Right ventricle myocardium superior (tissue), 1 donor: ENCODE measurements around the gene CADPS2. TPM values are rescaled to one million over a fixed set of nuclear protein-coding genes. Genes with fewer than 3 reads are reported as not detected.
A peak's percentile ranks its signal among the peaks of the same experiment; 100 is the strongest.
"Not testable (repeated sequence)": the region's sequence is repeated elsewhere in the genome, so short reads cannot be mapped to it uniquely, and the experiment has no call there.

Source experiments
- ATAC-seq: fragments of 200-7000 bp; cut with Tn5 transposase; one replicate; pipeline ENCODE4 v1.9.1; 2020; ENCODE audit warnings: mild to moderate bottlenecking; ENCODE audit not compliant: poor library complexity
- DNase-seq: peaks from one replicate; pipeline ENCODE4 v3.0.0-alpha.2; 2020
- intact Hi-C: fragments of 100-400 bp; cut with DNase I; formaldehyde crosslinking; loops from one replicate; pipeline ENCODE4 v1.11.2; 2022
- total RNA-seq: library from RNA; stranded (reverse); fragmentation: NEBNext Ultra II Directional; extraction: Animal tissue kit (Norgen Biotek cat#: 25700); gene quantifications from one replicate; pipeline ENCODE4 v1.2.1, GENCODE V29; 2021
- donor health status: DM: no; HTN: yes; CAD: no; lungs with severe emphysema.

The CADPS2 gene
- total RNA-seq, 1 donor from 2014 or later, result 20.3 TPM

- intact Hi-C loops, result no loop called here
- ATAC-seq, result no peak
Measured at GRCh38 chr7:122302761-122303530, 583.3 kb downstream of the CADPS2 start.

GRCh38 chr7:122301858-122302760 is 584.2 kb downstream of the CADPS2 start:
- no peak for ATAC-seq
- intact Hi-C loops, result no loop called here
- no peak for DNase-seq

More at GRCh38 chr7:122302761-122303530, 583.3 kb downstream of the CADPS2 start:
- no peak for DNase-seq

- intact Hi-C loops, result no loop called here
- ATAC-seq (no peak), DNase-seq (no peak)
Measured at GRCh38 chr7:122300956-122301833, 585.1 kb downstream of the CADPS2 start.

- intact Hi-C loops, result no loop called here
- peak; percentile 15 for ATAC-seq
Measured at GRCh38 chr7:122300211-122300932, 585.9 kb downstream of the CADPS2 start.

GRCh38 chr7:122299624-122300210 is 586.5 kb downstream of the CADPS2 start:
- no peak for DNase-seq
- intact Hi-C loops, result no loop called here
- ATAC-seq, result no peak

More at GRCh38 chr7:122300211-122300932, 585.9 kb downstream of the CADPS2 start:
- DNase-seq, result no peak

- intact Hi-C loops, result no loop called here
- ATAC-seq (no peak), DNase-seq (no peak)
Measured at GRCh38 chr7:122298618-122299017, 587.6 kb downstream of the CADPS2 start.

GRCh38 chr7:122298131-122298530 is 588.1 kb downstream of the CADPS2 start:
- ATAC-seq (no peak), DNase-seq (no peak)
- intact Hi-C loops, result no loop called here

- no peak for DNase-seq
- no peak for ATAC-seq
- intact Hi-C loops, result no loop called here
Measured at GRCh38 chr7:122291189-122291588, 595.1 kb downstream of the CADPS2 start.

GRCh38 chr7:122290476-122290875 is 595.8 kb downstream of the CADPS2 start:
- intact Hi-C loops, result no loop called here
- DNase-seq, result no peak
- ATAC-seq, result no peak

- intact Hi-C loops, result no loop called here
- no peak for ATAC-seq
- DNase-seq, result no peak
Measured at GRCh38 chr7:122289426-122289825, 596.8 kb downstream of the CADPS2 start.

- intact Hi-C loops, ATAC-seq, DNase-seq: not testable (repeated sequence)
Measured at GRCh38 chr7:122284608-122285007, 601.7 kb downstream of the CADPS2 start.

- ATAC-seq, result no peak
- intact Hi-C loops, result no loop called here
- DNase-seq, result no peak
Measured at GRCh38 chr7:122273117-122273516, 613.1 kb downstream of the CADPS2 start.

GRCh38 chr7:122269241-122269640 is 617.0 kb downstream of the CADPS2 start:
- DNase-seq (no peak), ATAC-seq (no peak)
- intact Hi-C loops, result no loop called here

Other genes with a start within 250 kb of the CADPS2 start
- 0.51 TPM for gene RNF133, start 187.3 kb downstream of the CADPS2 start, total RNA-seq
- gene RNF148, start 183.5 kb downstream of the CADPS2 start, total RNA-seq, result 0.22 TPM
- not detected for gene TAS2R16, start 109.2 kb upstream of the CADPS2 start, total RNA-seq